HepG2 (cell line): ENCODE data around the gene HLA-DRA. TPM values are rescaled to one million over a fixed set of nuclear protein-coding genes. Genes with fewer than 3 reads are reported as not detected.

Experiments
- ATAC-seq: fragments of 200-7000 bp; cut with Tn5 transposase; 3 replicates; pipeline ENCODE4 v1.9.1; 2020; ENCODE audit warnings: mild to moderate bottlenecking, moderate library complexity
- BruUV-seq: library from RNA; stranded (reverse); fragments of 400-500 nt; replicated peaks from 2 replicates; lab custom pipeline; 2021; lab: Mats Ljungman, UMichigan
- CTCF ChIA-PET: fragments of 300-600 bp; formaldehyde crosslinking; extraction: SDS; loops from one replicate; lab custom pipeline; 2021; ENCODE audit warnings: low total read pairs, inconsistent platforms, low intra/inter-chr PET ratio; lab: Yijun Ruan, JAX
- POLR2A ChIA-PET: fragments of 350-600 bp; sonication (Branson Sonifier 250); formaldehyde crosslinking; loops from one replicate; lab custom pipeline; 2020; ENCODE audit warnings: antibody characterized with exemption, inconsistent platforms; lab: Yijun Ruan, JAX
- DNase-seq: peaks from one replicate; pipeline ENCODE4 v3.0.0-alpha.2; 2015; ENCODE audit warnings: low spot score
- FAIRE-seq: peaks from 3 replicates; lab custom pipeline; 2011; peaks lifted over from hg19 to GRCh38; lab: Jason Lieb, UNC
- H2AFZ ChIP-seq: one replicate; pipeline ENCODE4 v1.6.1; 2011; ENCODE audit warnings: low read length, inconsistent platforms
- H3K27ac ChIP-seq: fragments of 300-600 bp; 3 replicates; pipeline ENCODE4 v1.8.0; 2011; ENCODE audit warnings: mixed run types, mild to moderate bottlenecking, mixed read lengths, low read length, inconsistent platforms; ENCODE audit not compliant: insufficient read depth; ENCODE audit errors: extremely low read length
- H3K27me3 ChIP-seq, 2 experiments: fragments of 200-600 bp in 1 of 2; 2 replicates in 1 of 2; 3 replicates in 1 of 2; pipeline versions ENCODE4 v1.6.0 to v1.8.0; 2011; ENCODE audit warnings: low read length in 2 of 2, mild to moderate bottlenecking in 2 of 2, moderate library complexity in 2 of 2, inconsistent platforms in 1 of 2; ENCODE audit not compliant: insufficient read depth in 2 of 2, control insufficient read depth in 1 of 2
- H3K36me3 ChIP-seq, 2 experiments: fragments of 200-600 bp in 1 of 2; replicated peaks in 1 of 2; 2 replicates in 1 of 2; 3 replicates in 1 of 2; pipeline versions ENCODE4 v1.5.1 to v1.8.0; 2011; ENCODE audit warnings: low read length in 2 of 2, inconsistent platforms in 1 of 2; ENCODE audit not compliant: insufficient read depth in 2 of 2, control insufficient read depth in 1 of 2
- H3K4me1 ChIP-seq: 2 replicates; pipeline ENCODE4 v1.5.1; 2012; ENCODE audit warnings: low read length, inconsistent platforms; ENCODE audit not compliant: insufficient read depth
- H3K4me2 ChIP-seq: 2 replicates; pipeline ENCODE4 v1.6.0; 2011; ENCODE audit warnings: low read depth, low read length, inconsistent platforms
- H3K4me3 ChIP-seq, 3 experiments: fragments of 200-600 bp in 1 of 3; sonication (generic), shearing (Covaris generic) in 1 of 3; replicated peaks in 1 of 3; 2 replicates each; pipeline ENCODE4 v1.5.1; 2011 to 2016; ENCODE audit warnings: low read length in 3 of 3, inconsistent platforms in 2 of 3, low read depth in 2 of 3, mild to moderate bottlenecking in 2 of 3, control low read depth in 1 of 3, mixed read lengths in 1 of 3; ENCODE audit not compliant: insufficient read depth in 1 of 3
- H3K79me2 ChIP-seq: one replicate; pipeline ENCODE4 v1.6.1; 2011; ENCODE audit warnings: low read length, inconsistent platforms; ENCODE audit not compliant: insufficient read depth
- H3K9ac ChIP-seq: 2 replicates; pipeline ENCODE4 v1.6.0; 2011; ENCODE audit warnings: mild to moderate bottlenecking, low read depth, low read length, inconsistent platforms; ENCODE audit not compliant: insufficient read depth
- H3K9me3 ChIP-seq: 2 replicates; pipeline ENCODE4 v1.5.1; 2012; ENCODE audit warnings: mild to moderate bottlenecking, low read length
- H4K20me1 ChIP-seq: 2 replicates; pipeline ENCODE4 v1.6.0; 2011; ENCODE audit warnings: inconsistent platforms, mild to moderate bottlenecking, low read length, moderate library complexity; ENCODE audit not compliant: insufficient read depth
- FOXP1 ChIP-seq, 2 experiments: fragments of 450-650 bp in 1 of 2; IDR thresholded peaks; 2 replicates each; pipeline ENCODE4 v1.6.1; 2017 to 2018; ENCODE audit warnings: antibody characterized with exemption in 1 of 2
- ZNF354B ChIP-seq: sonication (generic); formaldehyde crosslinking; IDR thresholded peaks from 2 replicates; pipeline ENCODE4 v1.8.0; 2022; ENCODE audit warnings: mild to moderate bottlenecking, missing genetic modification reagents
- ZNF430 ChIP-seq: sonication (generic); formaldehyde crosslinking; IDR thresholded peaks from 2 replicates; pipeline ENCODE4 v1.9.0; 2021; ENCODE audit warnings: mild to moderate bottlenecking, missing genetic modification reagents
- ZNF501 ChIP-seq: sonication (generic); formaldehyde crosslinking; IDR thresholded peaks from 2 replicates; pipeline ENCODE4 v1.5.1; 2020; ENCODE audit warnings: mild to moderate bottlenecking, moderate library complexity, missing genetic modification reagents
- ZNF776 ChIP-seq: sonication (generic); formaldehyde crosslinking; IDR thresholded peaks from 2 replicates; pipeline ENCODE4 v1.4.0; 2020; ENCODE audit warnings: mild to moderate bottlenecking, missing genetic modification reagents
- WGBS: methylation state at CpG from one replicate; pipeline ENCODE4 v1.1.6; 2017; ENCODE audit warnings: low lambda C conversion rate; 5-methylcytosine and 5-hydroxymethylcytosine counted together
- in situ Hi-C: cut with HindIII; loops from 2 replicates; pipeline ENCODE4 v1.10.0; 2017; ENCODE audit warnings: low pct_unique_long_range_greater_than_20kb; ENCODE audit not compliant: extremely low pct_ligation_motif_present
- intact Hi-C: fragments of 100-400 bp; cut with micrococcal nuclease; formaldehyde crosslinking; loops from one replicate; pipeline ENCODE4 v1.10.0; 2022; ENCODE audit not compliant: unreplicated experiment
- polyA plus RNA-seq, 8 experiments: library from polyadenylated mRNA; depleted of rRNA in 3 of 8; stranded (reverse) in 7 of 8; unstranded in 1 of 8; fragments of >200 nt; fragmentation: Illumina TruSeq in 4 of 8; extraction: Trizol in 4 of 8; gene quantifications; 2 replicates each; pipeline versions ENCODE4 v1.2.1 to v1.2.3, GENCODE V29; 2011 to 2016; ENCODE audit warnings: low read depth in 4 of 8, missing spikeins in 1 of 8, mixed read lengths in 1 of 8; ENCODE audit not compliant: insufficient read depth in 1 of 8
- total RNA-seq, 5 experiments: library from RNA; depleted of rRNA; stranded (reverse); fragments of >200 nt; fragmentation: Illumina TruSeq; extraction: Trizol; gene quantifications; 2 replicates each; pipeline ENCODE4 v1.2.3, GENCODE V29; 2016; ENCODE audit warnings: low read depth in 1 of 5
- TF ChIP-seq, protein P1 (sequence below): IDR thresholded peaks from 2 replicates; pipeline ENCODE4 v1.6.1; 2018; ENCODE audit warnings: missing genetic modification reagents
- TF ChIP-seq, protein P2 (sequence below): sonication (generic); formaldehyde crosslinking; IDR thresholded peaks from 2 replicates; pipeline ENCODE4 v1.5.0; 2020; ENCODE audit warnings: missing genetic modification reagents, mild to moderate bottlenecking, borderline replicate concordance
- TF ChIP-seq, protein P3 (sequence below): sonication (generic); formaldehyde crosslinking; IDR thresholded peaks from 2 replicates; pipeline ENCODE4 v1.4.0; 2020; ENCODE audit warnings: low read depth, mild to moderate bottlenecking, missing genetic modification reagents
- TF ChIP-seq, protein P4 (sequence below): fragments of 450-650 bp; IDR thresholded peaks from 2 replicates; pipeline ENCODE4 v1.6.1; 2016

HLA-DRA gene
- total and polyA plus RNA-seq, 2 of the 13 experiments (the other 11 are each of a cell fraction or from before 2014, with no cell fraction given) = not detected

DNA sequence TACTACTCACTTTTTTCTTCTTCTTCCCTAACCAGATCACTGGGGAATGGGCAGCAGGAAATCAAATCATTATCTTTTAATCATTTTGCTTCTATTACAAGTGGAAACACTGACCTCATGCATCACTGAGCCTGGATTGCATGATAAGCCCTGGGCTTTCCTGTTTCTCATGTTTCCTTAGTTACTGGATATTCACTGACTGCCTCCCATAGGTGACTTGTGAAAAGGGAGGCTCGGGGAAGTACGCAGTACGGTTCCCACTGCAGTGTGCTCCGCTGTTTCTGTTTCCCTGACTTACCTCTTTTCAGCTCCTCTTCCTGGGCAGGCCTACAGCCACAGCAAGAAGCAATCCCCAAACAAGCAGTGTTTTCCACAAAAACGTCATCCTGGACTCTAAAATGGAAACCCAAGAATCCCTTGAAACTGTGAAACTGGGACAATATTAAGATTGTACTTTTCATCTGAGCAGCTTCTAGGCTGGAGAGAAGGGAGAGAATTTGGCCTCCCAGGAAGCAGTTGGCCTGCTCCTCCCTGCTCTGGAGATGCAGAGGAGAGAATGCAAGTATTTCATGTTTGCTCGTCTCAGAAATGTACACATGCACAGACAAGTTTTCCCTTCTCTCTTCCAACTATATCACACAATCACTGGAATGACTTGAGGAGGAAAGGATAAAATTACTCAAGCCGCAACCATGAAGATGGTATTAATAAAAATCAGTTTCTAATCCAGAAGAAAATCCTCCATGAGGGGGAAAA, 45.8 kb upstream of the HLA-DRA start (continued):
- TF ChIP-seq ZNF776 (CRISPR knock-in tag) (no peak), ZNF430 (CRISPR knock-in tag) (no peak), FOXP1 (IDR thresholded peaks at IDR 0.05) (no peak), FOXP1 (CRISPR knock-in tag; IDR thresholded peaks at IDR 0.05) (no peak)
- TF ChIP-seq, protein P1, sequence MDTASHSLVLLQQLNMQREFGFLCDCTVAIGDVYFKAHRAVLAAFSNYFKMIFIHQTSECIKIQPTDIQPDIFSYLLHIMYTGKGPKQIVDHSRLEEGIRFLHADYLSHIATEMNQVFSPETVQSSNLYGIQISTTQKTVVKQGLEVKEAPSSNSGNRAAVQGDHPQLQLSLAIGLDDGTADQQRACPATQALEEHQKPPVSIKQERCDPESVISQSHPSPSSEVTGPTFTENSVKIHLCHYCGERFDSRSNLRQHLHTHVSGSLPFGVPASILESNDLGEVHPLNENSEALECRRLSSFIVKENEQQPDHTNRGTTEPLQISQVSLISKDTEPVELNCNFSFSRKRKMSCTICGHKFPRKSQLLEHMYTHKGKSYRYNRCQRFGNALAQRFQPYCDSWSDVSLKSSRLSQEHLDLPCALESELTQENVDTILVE = no peak
- TF ChIP-seq, protein P2, sequence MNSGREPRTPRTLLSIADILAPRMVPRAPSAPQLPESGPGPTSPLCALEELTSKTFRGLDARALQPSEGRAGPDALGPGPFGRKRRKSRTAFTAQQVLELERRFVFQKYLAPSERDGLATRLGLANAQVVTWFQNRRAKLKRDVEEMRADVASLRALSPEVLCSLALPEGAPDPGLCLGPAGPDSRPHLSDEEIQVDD (CRISPR knock-in tag) = no peak
- TF ChIP-seq, protein P3, sequence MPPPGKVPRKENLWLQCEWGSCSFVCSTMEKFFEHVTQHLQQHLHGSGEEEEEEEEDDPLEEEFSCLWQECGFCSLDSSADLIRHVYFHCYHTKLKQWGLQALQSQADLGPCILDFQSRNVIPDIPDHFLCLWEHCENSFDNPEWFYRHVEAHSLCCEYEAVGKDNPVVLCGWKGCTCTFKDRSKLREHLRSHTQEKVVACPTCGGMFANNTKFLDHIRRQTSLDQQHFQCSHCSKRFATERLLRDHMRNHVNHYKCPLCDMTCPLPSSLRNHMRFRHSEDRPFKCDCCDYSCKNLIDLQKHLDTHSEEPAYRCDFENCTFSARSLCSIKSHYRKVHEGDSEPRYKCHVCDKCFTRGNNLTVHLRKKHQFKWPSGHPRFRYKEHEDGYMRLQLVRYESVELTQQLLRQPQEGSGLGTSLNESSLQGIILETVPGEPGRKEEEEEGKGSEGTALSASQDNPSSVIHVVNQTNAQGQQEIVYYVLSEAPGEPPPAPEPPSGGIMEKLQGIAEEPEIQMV (CRISPR knock-in tag) = no peak

DNA sequence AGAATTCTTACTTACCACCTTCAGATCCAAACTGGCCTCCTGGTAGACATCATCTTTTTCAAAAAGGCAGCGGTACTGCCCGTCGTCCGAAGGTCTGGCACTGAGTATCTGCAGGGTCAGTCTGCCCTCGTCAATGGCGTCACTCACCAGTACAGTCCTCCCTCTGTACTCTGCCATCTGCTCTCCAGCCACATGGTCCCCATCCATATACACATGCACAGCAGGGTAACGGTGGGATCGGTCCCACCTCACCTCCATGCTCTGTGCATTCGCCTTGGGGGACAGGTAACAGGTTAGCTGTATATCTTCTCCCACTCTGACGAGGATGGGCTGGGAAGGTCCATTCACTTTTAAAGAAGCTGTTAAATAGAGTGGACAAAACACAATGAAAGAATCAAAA, 43.7 kb upstream of the HLA-DRA start:
- 23% methylated on average over 10 of the region's 10 CpGs for WGBS
- Histone ChIP-seq H3K79me2 (no peaks in the 10 kb centered on the region), H3K36me3 (no peaks in the 10 kb centered on the region), H4K20me1 (no peaks in the 10 kb centered on the region), H3K27me3 (peaks cover 0 to 40% of the 10 kb centered on the region in 2 experiments; a peak in 2 of 5 replicates), H3K9ac (no peak overlapping the region), H3K4me1 (no peaks in the 10 kb centered on the region)
- no peak for ATAC-seq
- no TSS peak for BruUV-seq
- POLR2A ChIA-PET = no interaction called here
- DNase-seq = no peak
- TF ChIP-seq ZNF501 (CRISPR knock-in tag) = no peak
- no peak for TF ChIP-seq ZNF354B (CRISPR knock-in tag)
- TF ChIP-seq, protein P4, sequence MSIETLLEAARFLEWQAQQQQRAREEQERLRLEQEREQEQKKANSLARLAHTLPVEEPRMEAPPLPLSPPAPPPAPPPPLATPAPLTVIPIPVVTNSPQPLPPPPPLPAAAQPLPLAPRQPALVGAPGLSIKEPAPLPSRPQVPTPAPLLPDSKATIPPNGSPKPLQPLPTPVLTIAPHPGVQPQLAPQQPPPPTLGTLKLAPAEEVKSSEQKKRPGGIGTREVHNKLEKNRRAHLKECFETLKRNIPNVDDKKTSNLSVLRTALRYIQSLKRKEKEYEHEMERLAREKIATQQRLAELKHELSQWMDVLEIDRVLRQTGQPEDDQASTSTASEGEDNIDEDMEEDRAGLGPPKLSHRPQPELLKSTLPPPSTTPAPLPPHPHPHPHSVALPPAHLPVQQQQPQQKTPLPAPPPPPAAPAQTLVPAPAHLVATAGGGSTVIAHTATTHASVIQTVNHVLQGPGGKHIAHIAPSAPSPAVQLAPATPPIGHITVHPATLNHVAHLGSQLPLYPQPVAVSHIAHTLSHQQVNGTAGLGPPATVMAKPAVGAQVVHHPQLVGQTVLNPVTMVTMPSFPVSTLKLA = peak; percentile 91
- TF ChIP-seq, all 625 proteins: peak for 1
- Histone ChIP-seq H3K4me3 (no peak overlapping the region), H3K4me2 (no peak overlapping the region), H3K27ac (no peak overlapping the region), H3K9me3 (no peaks in the 10 kb centered on the region), H2AFZ (no peak overlapping the region)
- intact Hi-C loops (loop anchor here (2.0 kb wide), 1 partner anchor 27 kb away; no protein-coding TSS in a partner anchor), in situ Hi-C loops (no loop called here)
- no peak for FAIRE-seq
- CTCF ChIA-PET = no interaction called here
